RWPE1 (cell line): Measurements from ENCODE around the gene RTRAF.

ENCODE experiments used
- CTCF ChIA-PET: fragments of 350-600 bp; sonication (Branson Sonifier 250); formaldehyde crosslinking; extraction: SDS; loops from one replicate; lab custom pipeline; 2021; lab: Yijun Ruan, JAX
- POLR2A ChIA-PET: fragments of 400-600 bp; formaldehyde crosslinking; extraction: SDS; loops from one replicate; lab custom pipeline; 2020; ENCODE audit warnings: antibody characterized with exemption; ENCODE audit not compliant: low non-redundant PET; lab: Yijun Ruan, JAX
- DNase-seq: peaks from one replicate; pipeline ENCODE4 v3.0.0; 2012; ENCODE audit warnings: low spot score
- H3K27ac ChIP-seq: fragments of 450-650 bp; 2 replicates; pipeline ENCODE4 v1.5.1; 2017
- TF ChIP-seq, protein P1 (sequence below): fragments of 450-650 bp; conservative IDR thresholded peaks from 2 replicates; pipeline ENCODE4 v1.5.1; 2017; ENCODE audit warnings: low read depth, mild to moderate bottlenecking

RTRAF gene

DNA sequence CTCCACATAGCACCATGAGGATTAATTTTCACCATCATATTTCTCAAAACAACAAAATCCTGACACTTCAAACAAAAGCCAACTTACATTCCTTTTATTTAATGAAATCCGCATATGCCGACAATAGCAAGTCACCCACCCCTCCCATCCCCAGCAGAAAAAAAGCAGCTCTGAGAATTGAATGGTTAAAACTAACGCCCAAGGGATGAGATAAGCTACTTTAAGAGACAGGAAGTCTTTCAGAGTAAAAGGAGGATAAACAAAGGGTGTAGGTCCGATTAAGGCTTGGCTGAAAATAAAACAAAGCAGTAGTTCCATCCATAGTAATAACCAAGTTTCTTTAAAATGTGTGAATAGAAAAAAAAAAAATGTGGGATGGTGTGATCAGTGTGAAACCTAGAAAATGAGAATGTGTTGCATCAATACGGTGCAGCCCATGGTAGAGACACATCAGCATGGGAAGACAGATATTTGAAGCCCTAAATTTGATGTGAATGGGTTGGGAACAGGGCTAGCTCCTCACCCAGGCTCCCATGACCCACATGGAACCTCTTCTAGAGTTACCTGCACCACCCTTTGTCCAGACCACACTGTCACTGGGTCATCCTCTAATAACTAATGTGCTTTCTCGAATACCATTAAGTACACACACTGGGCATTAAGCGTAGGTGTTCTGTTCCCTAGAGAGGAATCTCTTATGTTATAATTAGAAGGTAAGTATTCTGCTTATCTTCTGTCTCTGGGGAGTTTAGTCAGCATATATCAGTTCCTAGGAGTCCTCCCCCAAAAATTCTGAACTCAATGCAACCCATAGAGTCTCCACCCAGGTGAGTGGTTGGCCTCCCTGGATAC, 31.7 kb downstream of the RTRAF start:
- no peak for DNase-seq
- ChIA-PET POLR2A (interaction anchor here (0.5 kb wide), 1 partner anchor 19 kb away, joined by 4 read pairs; no protein-coding TSS in a partner anchor), CTCF (no interaction called here)
- TF ChIP-seq, protein P1, sequence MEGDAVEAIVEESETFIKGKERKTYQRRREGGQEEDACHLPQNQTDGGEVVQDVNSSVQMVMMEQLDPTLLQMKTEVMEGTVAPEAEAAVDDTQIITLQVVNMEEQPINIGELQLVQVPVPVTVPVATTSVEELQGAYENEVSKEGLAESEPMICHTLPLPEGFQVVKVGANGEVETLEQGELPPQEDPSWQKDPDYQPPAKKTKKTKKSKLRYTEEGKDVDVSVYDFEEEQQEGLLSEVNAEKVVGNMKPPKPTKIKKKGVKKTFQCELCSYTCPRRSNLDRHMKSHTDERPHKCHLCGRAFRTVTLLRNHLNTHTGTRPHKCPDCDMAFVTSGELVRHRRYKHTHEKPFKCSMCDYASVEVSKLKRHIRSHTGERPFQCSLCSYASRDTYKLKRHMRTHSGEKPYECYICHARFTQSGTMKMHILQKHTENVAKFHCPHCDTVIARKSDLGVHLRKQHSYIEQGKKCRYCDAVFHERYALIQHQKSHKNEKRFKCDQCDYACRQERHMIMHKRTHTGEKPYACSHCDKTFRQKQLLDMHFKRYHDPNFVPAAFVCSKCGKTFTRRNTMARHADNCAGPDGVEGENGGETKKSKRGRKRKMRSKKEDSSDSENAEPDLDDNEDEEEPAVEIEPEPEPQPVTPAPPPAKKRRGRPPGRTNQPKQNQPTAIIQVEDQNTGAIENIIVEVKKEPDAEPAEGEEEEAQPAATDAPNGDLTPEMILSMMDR = no peak
- no peak overlapping the region for H3K27ac ChIP-seq

DNA sequence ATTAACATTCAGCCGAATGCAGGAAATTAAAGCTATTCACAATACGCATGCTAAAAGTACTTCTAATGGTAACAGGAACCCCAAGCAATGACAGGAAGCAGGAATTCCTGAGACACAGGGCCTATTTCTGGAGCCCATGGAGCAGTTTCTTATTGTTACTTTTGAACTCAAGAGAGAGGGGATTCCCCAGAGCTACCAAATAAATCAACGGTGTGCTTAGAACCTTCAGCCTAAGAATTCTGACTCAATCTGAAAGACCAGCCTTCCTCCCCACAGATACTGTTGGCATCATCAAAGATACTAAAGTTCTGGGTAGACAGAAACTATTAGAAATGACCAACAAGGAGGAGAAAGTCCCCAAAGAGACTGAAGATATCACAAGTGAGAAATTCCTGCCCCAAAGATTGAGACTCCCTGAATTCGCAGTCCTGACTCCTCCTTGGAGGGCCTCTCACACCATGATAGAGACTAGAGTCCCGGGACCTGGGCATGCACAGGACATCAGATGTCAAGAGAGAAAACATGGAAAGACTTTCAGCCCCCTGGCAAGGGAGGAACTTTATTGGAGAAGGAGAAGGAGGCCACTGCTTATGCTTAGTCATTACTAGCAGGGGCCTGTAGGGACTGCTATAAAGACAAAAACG, 32.7 kb downstream of the RTRAF start:
- no peak overlapping the region for H3K27ac ChIP-seq
- TF ChIP-seq, protein P1 = no peak
- no peak for DNase-seq
- POLR2A ChIA-PET = no interaction called here
- CTCF ChIA-PET = no interaction called here

DNA sequence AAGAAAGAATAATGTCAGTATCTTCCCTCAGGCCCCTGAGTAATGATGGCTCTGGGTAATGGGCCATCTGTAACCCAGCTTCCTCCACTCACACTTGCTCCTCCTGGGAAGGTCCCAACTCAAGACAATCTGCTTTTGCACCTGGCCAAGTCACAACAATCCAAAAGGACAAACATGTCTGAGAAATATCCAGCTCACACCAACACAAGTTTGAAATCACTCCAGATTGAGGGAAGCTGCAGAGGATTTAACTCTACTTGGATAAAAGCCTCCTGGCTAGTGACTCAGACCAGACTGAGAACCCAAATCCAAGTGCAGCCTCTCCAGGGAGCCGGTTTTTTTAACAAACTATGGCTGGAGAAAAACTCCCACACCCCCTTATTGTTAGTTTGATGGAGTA, 34.2 kb downstream of the RTRAF start:
- no peak overlapping the region for H3K27ac ChIP-seq
- ChIA-PET POLR2A (no interaction called here), CTCF (interaction anchor here (0.6 kb wide), 1 partner anchor 1407 kb away, joined by 3 read pairs; no protein-coding TSS in a partner anchor)
- DNase-seq = no peak
- TF ChIP-seq, protein P1 = no peak

DNA sequence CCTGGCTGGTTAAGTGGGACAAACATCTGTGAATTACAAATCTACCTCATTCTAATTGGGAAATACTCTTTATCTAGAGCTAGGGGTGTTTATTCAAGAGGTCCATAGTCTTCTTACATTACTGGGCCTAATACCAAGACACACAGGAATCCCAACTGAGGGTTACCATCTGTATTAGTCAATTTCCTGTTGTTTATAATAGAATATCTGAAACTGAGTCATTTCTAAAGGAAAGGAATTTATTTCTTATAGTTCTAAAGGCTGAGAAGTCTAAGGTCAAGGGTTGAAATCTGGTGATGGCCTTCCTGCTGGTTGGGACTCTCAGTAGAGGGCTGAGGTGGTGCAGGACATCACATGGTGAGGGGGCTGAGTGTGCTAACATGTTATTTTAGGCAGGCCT, 36.0 kb downstream of the RTRAF start:
- TF ChIP-seq, protein P1 = no peak
- POLR2A ChIA-PET = no interaction called here

DNA sequence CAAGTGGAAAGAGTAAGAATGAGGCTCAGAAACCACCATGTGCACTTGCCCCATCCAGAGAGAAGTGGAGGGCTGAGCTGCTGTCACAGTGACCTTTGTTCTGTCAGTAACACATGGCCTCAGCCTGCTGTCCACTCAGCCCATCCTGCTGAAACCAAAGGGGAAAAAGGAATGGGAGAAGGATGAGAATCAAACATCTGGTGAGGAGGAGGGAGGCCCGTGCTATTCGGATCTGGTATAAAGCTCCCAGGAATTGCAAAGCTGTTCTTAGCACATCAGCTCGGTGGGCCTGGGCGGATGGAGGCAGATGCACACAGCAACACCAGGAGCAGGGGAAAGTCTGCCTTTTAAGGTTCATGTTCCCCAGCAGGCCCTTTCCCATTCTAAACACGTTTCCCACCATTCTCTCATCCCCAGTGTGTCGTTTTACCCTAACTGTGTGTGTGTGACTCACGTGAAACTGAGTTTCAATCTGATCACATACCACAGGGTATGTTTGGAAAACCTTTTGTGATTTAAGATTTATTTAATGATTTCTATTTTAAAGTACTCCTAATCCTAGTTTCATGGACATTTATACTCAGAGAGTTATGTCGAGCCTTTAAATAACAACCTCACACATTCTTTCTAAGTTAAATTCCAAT, 36.8 kb downstream of the RTRAF start:
- ChIA-PET CTCF (no interaction called here), POLR2A (no interaction called here)
- no peak for DNase-seq
- H3K27ac ChIP-seq = no peak overlapping the region
- TF ChIP-seq, protein P1 = no peak

More for the DNA sequence above, 36.0 kb downstream of the RTRAF start:
- H3K27ac ChIP-seq = no peak overlapping the region
- DNase-seq = peak; percentile 42
- CTCF ChIA-PET = no interaction called here

DNA sequence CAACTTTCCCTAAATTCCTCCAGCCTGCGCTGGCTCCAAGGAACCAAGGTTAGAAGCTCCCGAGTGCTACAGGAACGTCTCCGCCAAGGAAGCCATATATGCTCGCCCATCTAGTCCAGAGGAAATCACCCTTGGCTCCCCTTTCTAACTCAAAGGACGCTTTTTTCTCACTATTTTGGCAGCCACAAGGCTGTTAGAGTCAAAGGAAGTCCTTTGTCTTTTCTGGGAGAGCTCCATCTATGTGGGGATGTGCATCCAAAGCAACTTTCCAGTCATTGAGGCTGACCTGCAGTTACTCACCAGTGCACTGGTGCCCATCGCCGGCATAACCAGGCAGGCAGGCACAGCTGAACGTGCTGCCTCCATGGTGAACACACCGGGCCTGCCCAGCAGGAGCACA, 37.6 kb downstream of the RTRAF start:
- CTCF ChIA-PET = no interaction called here
- DNase-seq = no peak
- TF ChIP-seq, protein P1 = no peak
- H3K27ac ChIP-seq = no peak overlapping the region
- POLR2A ChIA-PET = no interaction called here
